ENCODE data around the gene SPRED3. TPM values are rescaled to one million over a fixed set of nuclear protein-coding genes. Genes with fewer than 3 reads are reported as not detected.

SPRED3 gene
- total RNA-seq, 1 donor from 2014 or later, result 0.62 TPM

GRCh38 chr19:38369584-38369983 lies 18.9 kb upstream of the SPRED3 start:
- H3K9me3 ChIP-seq, result no peaks in the 10 kb centered on the region
- H3K4me1 ChIP-seq, result no peaks in the 10 kb centered on the region
- DNase-seq (no peak), ATAC-seq (no peak)
- peaks cover 4% of the 10 kb centered on the region for H3K27me3 ChIP-seq (ENCODE audit: low read depth)
- no peak overlapping the region for H3K27ac ChIP-seq
- no peaks in the 10 kb centered on the region for H3K36me3 ChIP-seq
- intact Hi-C loops (cut with DNase I), result no loop called here
- TF ChIP-seq, protein P1, sequence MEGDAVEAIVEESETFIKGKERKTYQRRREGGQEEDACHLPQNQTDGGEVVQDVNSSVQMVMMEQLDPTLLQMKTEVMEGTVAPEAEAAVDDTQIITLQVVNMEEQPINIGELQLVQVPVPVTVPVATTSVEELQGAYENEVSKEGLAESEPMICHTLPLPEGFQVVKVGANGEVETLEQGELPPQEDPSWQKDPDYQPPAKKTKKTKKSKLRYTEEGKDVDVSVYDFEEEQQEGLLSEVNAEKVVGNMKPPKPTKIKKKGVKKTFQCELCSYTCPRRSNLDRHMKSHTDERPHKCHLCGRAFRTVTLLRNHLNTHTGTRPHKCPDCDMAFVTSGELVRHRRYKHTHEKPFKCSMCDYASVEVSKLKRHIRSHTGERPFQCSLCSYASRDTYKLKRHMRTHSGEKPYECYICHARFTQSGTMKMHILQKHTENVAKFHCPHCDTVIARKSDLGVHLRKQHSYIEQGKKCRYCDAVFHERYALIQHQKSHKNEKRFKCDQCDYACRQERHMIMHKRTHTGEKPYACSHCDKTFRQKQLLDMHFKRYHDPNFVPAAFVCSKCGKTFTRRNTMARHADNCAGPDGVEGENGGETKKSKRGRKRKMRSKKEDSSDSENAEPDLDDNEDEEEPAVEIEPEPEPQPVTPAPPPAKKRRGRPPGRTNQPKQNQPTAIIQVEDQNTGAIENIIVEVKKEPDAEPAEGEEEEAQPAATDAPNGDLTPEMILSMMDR (IDR thresholded peaks at IDR 0.05), result no peak
- no peak overlapping the region for H3K4me3 ChIP-seq

DNA sequence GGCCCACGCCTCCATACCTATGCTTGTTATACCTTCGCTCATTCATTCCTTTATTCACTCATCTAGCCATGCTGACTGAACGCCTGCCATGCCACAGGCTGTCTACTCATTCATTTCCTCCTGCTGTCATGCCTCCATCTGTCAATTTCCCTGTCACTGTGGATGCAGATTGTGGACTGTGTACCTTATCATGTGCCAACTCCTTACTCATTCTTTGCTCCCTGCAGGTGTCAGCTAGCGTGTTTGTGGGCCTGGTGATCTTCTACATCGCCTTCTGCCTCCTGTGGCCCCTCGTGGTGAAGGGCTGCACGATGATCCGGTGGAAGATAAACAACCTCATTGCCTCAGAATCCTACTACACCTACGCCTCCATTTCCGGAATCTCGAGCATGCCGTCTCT lies 18.2 kb upstream of the SPRED3 start:
- no peak overlapping the region for H3K4me3 ChIP-seq
- ATAC-seq, result no peak
- DNase-seq, result no peak
- H3K4me1 ChIP-seq, result peaks cover 2% of the 10 kb centered on the region
- no peaks in the 10 kb centered on the region for H3K9me3 ChIP-seq
- H3K27me3 ChIP-seq (ENCODE audit: low read depth), result peaks cover 4% of the 10 kb centered on the region
- H3K27ac ChIP-seq, result no peak overlapping the region
- intact Hi-C loops (cut with DNase I), result no loop called here
- H3K36me3 ChIP-seq, result no peaks in the 10 kb centered on the region
- TF ChIP-seq, protein P1 (IDR thresholded peaks at IDR 0.05), result no peak

DNA sequence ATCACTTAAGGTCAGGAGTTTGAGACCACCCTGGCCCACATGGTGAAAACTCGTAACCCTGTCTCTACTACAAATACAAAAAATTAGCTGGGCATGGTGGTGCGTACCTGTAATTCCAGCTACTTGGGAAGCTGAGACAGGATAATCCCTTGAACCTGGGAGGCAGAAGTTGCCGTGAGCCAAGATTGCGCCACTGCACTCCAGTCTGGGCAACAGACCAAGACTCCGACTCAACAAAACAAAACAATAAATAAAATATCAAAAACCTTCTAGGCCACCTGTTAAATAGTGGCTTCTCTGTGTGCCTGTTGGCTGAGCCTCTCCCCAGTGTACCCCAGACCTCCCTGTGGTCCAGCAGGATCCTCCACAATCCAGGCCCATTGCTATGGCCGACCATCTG lies 17.4 kb upstream of the SPRED3 start:
- TF ChIP-seq, protein P1 (IDR thresholded peaks at IDR 0.05), result no peak
- Histone ChIP-seq H3K9me3 (no peaks in the 10 kb centered on the region), H3K4me1 (peaks cover 10% of the 10 kb centered on the region), H3K36me3 (no peaks in the 10 kb centered on the region), H3K27me3 (ENCODE audit: low read depth) (peaks cover 4% of the 10 kb centered on the region), H3K27ac (no peak overlapping the region), H3K4me3 (no peak overlapping the region)
- intact Hi-C loops (cut with DNase I), result no loop called here
- ATAC-seq (no peak), DNase-seq (no peak)

DNA sequence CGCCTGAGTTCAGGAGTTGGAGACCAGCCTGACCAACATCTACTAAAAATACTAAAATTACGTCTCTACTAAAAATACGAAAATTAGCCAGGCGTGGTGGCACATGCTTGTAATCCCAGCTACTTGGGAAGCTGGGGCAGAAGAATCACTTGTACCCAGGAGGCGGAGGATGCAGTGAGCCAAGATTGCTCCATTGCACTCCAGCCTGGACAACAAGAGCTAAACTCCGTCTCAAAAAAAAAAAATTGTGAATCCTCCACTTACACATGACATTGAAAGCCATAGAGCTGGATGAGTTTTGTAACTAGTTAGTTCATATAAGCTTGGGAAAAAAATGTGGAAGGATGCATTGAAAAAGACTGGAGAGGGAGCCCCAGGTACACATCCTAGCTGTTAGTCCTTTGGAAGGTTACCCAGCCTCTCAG lies 14.6 kb upstream of the SPRED3 start:
- no peak for DNase-seq
- Histone ChIP-seq H3K27ac (peak overlapping the region; percentile 91), H3K4me1 (peaks cover 17% of the 10 kb centered on the region), H3K9me3 (no peaks in the 10 kb centered on the region), H3K4me3 (peak overlapping the region; percentile 95), H3K36me3 (peaks cover 26% of the 10 kb centered on the region), H3K27me3 (ENCODE audit: low read depth) (no peaks in the 10 kb centered on the region)
- TF ChIP-seq, protein P1 (IDR thresholded peaks at IDR 0.05), result no peak
- intact Hi-C loops (cut with DNase I), result no loop called here
- ATAC-seq, result no peak

DNA sequence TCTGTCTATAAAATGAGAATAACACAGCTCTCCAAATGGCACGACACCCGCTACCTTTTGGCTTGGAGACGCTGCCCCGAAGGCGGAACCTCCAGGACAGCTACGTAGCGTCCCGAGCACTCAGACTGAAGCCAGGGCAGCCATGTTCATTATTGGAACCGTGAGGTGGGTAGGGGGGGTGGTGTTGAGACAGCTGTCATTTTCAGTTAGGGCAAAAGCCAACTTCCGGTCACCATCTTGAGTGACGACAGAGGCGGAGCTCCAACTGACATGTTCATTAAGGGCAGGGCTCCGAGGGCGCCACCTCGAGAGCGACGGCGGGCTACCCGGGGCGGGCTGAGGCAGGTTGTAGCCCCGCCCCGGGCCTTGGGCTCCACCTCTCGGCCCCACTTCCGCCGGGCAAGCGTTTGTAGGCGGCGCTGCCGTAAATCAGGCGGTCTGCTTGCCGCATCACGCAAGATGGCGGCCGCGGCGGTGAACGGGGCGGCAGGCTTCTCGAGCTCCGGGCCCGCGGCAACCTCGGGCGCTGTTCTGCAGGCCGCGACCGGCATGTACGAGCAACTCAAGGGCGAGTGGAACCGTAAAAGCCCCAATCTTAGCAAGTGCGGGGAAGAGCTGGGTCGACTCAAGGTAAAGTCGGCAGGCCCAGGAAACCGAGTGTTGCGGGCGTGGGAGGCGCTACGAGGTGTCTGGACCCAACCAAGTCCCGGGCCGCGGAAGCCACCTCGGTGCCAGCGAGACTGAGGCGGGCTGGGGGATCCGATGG lies 14.0 kb upstream of the SPRED3 start, which contains the start of gene PSMD8:
Gene PSMD8 (plus strand): TSS at position 240 of the 766 bp plus-strand sequence. CDS start 31 bp downstream, at position 271.
- peak; percentile 100 for DNase-seq
- peak; percentile 99 for ATAC-seq
- peaks cover 17% of the 10 kb centered on the region for H3K4me1 ChIP-seq
- no peaks in the 10 kb centered on the region for H3K9me3 ChIP-seq
- TF ChIP-seq, protein P1 (IDR thresholded peaks at IDR 0.05), result peak; percentile 48
- peak within 1 kb of the TSS; percentile 95 for H3K4me3 ChIP-seq
- intact Hi-C loops (cut with DNase I), result no loop called here
- H3K27ac ChIP-seq, result peak within 1 kb of the TSS; percentile 91
- peaks cover 32% of the 10 kb centered on the region for H3K36me3 ChIP-seq
- H3K27me3 ChIP-seq (ENCODE audit: low read depth), result no peaks in the 10 kb centered on the region
